22Rv1 (cell line): ENCODE results near the gene TTLL10.

ENCODE experiments used
- ZFX ChIP-seq: fragments of 450-650 bp; IDR thresholded peaks from 2 replicates; pipeline ENCODE4 v1.6.1; 2017; ENCODE audit warnings: antibody characterized with exemption, borderline replicate concordance
- TF ChIP-seq, protein P1 (sequence below): fragments of 450-650 bp; IDR thresholded peaks from 2 replicates; pipeline ENCODE4 v1.5.1; 2017; ENCODE audit warnings: mild to moderate bottlenecking

- TF ChIP-seq, protein P1, sequence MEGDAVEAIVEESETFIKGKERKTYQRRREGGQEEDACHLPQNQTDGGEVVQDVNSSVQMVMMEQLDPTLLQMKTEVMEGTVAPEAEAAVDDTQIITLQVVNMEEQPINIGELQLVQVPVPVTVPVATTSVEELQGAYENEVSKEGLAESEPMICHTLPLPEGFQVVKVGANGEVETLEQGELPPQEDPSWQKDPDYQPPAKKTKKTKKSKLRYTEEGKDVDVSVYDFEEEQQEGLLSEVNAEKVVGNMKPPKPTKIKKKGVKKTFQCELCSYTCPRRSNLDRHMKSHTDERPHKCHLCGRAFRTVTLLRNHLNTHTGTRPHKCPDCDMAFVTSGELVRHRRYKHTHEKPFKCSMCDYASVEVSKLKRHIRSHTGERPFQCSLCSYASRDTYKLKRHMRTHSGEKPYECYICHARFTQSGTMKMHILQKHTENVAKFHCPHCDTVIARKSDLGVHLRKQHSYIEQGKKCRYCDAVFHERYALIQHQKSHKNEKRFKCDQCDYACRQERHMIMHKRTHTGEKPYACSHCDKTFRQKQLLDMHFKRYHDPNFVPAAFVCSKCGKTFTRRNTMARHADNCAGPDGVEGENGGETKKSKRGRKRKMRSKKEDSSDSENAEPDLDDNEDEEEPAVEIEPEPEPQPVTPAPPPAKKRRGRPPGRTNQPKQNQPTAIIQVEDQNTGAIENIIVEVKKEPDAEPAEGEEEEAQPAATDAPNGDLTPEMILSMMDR = no peak
- TF ChIP-seq ZFX = no peak
These were observed 45.1 kb upstream of the TTLL10 start for GRCh38 chr1:1128454-1129139.
